ENCODE results near the gene IGFL4. TPM values are rescaled to one million over a fixed set of nuclear protein-coding genes. Genes with fewer than 3 reads are reported as not detected.

Gene IGFL4
- total and polyA plus RNA-seq, 2 of the 8 experiments (the other 6 are each of a cell fraction or from before 2014, with no cell fraction given) = 0.05 to 0.11 TPM

- TF ChIP-seq CHD7 (IDR thresholded peaks at IDR 0.05; ENCODE audit: insufficient replicate concordance, low read length) (no peak), USF2 (IDR thresholded peaks at IDR 0.05; ENCODE audit: low read length) (no peak), SIX5 (IDR thresholded peaks at IDR 0.05; ENCODE audit: low read depth, low read length) (no peak), POLR2A (IDR thresholded peaks at IDR 0.05; ENCODE audit: control extremely low read depth in 1 of 2, low read depth in 2 of 2, low read length in 2 of 2) (no peak), E2F6 (IDR thresholded peaks at IDR 0.05) (no peak)
Measured at GRCh38 chr19:46058778-46059177, 18.0 kb upstream of the IGFL4 start (continued).
